ENCODE data around the gene SERTAD3.
"Not testable (repeated sequence)": the region's sequence is repeated elsewhere in the genome, so short reads cannot be mapped to it uniquely, and the experiment has no call there.

Gene SERTAD3

GRCh38 chr19:40457953-40458596, 13.9 kb upstream of the SERTAD3 start:
- no peak for DNase-seq (ENCODE audit: low read depth)

- DNase-seq (ENCODE audit: low read depth), result no peak
These were observed 12.9 kb upstream of the SERTAD3 start for GRCh38 chr19:40457048-40457447.

GRCh38 chr19:40453943-40454342, 9.8 kb upstream of the SERTAD3 start:
- peak; percentile 23 for DNase-seq (ENCODE audit: low read depth)

- no peak for DNase-seq (ENCODE audit: low read depth)
These were observed 9.1 kb upstream of the SERTAD3 start for GRCh38 chr19:40453151-40453735.

- no peak for DNase-seq (ENCODE audit: low read depth)
These were observed 7.9 kb upstream of the SERTAD3 start for GRCh38 chr19:40452016-40452415.

DNA sequence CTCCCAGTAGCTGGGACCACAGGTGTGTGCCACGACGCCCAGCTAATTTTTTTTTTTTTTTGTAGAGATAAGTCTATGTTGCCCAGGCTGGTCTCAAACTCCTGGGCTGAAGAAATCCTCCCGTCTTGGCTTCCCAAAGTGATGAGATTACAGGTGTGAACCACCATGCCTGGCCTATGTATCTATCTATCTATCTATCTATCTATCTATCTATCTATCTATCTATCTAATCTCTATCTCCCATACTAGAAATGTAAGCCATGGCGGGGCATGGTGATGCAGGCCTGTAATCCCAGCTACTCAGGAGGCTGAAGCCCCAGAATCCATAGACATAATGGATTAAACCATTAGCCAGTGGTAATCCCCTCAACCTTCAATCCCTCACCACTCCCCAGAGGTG, 6.5 kb upstream of the SERTAD3 start:
- DNase-seq (ENCODE audit: low read depth), result no peak

DNA sequence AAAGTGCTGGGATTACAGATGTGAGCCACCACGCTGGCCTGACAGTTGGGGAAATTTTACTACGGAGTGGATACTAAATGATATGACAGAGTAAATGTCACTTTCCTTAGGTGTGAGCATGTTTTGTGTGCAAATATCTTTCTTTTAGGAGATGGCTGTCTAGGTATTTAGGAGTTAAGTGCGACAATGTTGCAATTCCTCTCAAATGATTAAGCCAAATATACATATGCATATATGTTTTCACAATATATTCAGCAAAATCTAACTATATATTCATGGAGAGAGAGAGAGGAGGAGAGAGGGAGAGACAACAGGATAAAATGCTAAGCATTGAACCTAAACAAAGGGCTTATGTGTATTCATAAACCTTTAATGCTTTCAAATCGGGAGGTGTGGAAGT, 5.4 kb upstream of the SERTAD3 start:
- DNase-seq (ENCODE audit: low read depth), result no peak

- no peak for DNase-seq (ENCODE audit: low read depth)
These were observed 2.2 kb upstream of the SERTAD3 start for GRCh38 chr19:40446263-40446784.

DNA sequence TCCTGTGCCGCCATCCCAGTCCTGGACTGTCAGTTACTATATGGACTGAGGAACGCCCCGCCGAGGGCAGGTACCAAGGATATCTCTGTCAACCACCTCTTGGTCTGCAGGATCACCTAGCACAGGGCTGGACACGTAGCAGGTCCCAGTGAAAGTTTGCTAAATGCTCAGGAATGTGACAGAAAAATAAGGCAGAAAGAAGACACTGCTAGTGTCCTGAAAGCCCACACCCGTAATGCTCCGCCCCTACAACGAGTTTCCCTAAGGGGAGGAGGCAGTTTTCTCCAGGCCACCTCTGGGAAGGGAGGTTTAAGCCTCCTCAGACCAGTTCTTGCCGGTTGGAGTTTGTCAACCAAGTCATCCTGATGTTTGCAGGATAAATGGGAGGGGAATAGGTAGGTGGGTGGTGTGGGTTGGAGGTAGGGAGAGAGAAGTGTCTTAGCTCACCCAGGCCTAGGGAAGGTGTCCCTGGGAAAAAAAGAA, 1.7 kb upstream of the SERTAD3 start:
- no peak for DNase-seq (ENCODE audit: low read depth)

DNA sequence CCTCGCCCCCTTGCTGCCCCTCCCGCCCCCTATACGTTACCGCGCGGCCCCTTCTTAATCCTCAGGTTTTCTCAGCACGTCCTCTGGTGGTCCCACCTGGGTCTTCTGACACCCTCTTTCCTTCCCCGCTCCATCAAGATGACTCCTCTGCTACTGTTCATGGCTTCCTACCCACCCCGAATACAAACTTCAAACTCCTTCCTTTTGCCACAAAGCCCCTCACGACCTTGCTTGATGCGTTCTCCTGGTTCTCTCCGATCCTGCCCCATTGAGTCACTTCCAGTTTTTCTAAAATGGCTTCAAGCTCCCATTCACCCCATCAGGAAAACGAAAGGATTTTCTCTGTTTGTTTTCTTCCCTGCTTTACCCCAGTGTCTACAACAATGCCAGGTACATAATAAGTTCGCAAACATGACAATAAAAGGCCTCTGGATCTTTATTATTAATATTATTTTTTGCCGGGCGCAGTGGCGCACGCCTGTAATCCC, 734 bp upstream of the SERTAD3 start:
- no peak for DNase-seq (ENCODE audit: low read depth)

DNA sequence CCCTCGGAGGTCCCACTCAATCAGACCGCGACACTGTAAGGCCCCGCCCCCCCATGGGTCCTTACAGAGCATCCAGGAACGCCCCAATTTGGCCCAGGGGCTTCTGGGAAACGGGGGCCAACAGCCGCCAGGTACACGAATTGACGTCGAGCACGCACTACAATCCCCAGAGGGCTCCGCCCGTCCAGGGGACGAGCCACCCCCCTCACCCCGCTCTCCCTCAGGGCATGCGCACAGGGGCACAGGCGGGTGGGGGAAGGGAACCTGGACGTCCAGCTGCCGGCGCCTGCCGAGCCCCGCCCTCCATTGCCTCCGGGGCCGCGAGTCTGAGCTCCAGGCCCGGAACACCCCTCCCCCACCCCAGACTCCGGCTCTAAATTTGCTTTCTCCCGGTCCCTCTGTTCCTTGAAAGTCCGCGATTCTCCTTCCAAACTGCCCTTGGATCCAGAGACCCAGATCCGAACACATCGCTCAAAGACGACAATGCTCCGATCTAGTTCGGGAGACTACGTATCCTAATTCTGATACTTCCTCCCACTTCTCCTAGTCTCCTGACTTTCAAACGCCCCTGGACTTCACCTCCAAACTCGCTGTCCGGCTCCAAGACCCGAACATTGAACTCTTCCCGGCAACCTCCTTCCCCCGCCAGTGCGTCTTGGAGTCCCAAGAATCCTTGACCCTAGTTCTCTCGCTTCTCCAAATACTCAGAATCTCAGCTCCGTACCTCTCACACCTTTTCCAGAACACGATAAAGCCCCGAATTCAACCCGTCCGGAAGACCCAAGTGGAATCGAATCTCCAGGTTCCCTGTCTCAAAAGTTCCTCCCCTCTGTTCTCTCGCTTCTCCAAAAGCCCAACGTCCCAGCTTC, 770 bp downstream of the SERTAD3 start:
- peak; percentile 100 for DNase-seq (ENCODE audit: low read depth)

GRCh38 chr19:40442328-40443130, 1.6 kb downstream of the SERTAD3 start:
- DNase-seq (ENCODE audit: low read depth), result no peak

DNA sequence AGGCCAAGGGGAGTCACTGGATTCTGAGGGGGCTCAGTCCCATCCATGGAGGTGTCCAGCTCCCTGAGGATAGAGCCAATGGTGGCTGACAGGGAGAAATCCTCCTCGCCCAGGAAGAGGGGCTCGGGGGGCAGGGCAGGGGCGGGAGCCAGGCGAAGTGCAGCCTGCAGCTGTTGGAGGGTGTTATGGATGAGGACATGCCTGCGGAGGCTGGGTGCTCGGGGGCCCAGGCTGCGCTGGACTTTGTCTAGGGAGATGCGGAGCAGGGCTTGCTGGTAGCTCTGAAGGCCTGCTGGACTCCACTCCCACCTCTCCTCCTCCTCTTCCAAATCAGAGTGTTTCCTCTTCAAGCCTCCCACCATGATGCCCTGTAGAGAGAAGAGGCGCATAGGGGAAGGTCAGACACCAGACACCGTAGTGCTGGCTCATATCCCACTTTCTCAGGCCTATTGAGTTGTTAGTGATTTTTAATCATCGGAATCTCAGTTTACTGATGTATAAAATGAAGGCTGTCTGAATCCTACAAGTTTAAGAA, 2.3 kb downstream of the SERTAD3 start:
- no peak for DNase-seq (ENCODE audit: low read depth)

DNA sequence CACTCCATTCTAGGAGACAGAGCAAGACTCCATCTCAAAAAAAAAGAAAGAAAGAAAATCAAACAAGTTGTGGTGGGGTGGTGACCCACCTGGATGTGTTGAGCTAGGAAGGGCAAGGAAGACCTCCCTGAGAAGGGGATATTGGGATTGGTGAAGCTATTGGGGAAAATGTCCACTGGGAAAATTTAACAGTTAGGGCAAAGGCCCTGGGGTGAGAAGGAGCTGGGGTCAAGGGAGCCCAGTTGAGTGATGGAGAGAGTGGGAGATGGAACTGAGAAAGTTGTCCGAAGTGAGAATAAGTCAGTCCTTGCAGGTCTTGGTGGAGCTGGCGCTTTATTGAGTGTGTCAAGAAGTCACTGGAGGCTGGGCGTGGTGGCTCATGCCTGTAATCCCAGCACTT, 5.9 kb downstream of the SERTAD3 start:
- no peak for DNase-seq (ENCODE audit: low read depth)

DNA sequence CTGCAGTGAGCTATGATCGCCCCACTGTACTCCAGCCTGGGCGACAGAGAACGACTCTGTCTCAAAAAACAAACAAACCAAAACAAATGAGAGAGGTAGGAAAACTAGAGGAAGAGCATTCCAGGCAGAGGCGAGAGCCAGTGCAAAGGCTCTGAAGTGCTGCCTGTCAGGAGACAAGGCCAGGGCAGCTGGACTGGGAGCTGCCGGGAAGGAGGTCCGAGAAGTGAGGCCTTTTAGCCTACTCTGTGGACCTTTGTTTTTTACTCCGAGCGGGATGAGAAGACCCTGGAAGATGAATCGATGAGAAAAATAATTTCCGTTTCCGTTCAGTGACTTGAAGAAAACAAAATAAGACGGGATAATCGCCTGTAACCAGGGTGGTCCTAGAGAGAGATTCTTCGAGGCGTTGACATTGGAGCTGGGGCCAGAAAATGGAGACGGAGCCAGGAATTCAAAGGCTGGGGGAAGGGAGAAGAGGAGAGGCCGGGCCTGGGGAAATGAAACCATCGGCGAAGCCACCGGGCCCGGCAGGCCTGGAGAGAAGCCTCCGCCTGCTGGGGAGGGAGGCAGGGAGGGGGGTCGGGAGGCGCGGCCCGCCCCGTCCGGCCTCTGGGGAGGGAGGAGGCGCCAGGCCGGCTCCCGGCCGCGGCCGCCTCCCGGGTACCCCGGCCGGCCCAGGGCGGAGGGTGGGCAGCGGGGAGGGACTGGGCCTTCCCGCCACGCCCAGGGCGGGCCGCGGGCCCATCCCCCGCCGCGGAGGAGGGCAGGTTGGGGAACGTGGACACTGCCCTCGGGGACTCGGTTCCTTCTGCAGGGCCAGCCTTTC, 10.5 kb downstream of the SERTAD3 start:
- peak; percentile 92 for DNase-seq (ENCODE audit: low read depth)

DNA sequence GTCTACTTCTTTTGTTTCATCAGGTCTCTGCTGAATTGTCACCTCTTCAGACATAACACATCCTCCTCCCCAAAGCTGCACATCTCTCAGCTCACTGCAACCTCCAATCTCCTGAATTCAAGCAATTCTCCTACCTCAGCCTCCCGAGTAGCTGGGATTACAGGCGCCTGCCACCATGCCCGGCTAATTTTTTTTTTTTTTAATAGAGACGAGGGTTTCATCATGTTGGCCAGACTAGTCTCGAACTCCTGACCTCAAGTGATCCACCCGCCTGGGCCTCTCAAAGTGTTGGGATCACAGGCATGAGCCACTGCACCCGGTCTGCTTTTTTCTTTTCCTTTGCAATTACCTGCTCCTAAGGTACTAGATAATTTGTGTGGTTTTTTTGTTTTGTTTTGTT, 11.4 kb downstream of the SERTAD3 start:
- not testable (repeated sequence) for DNase-seq (ENCODE audit: low read depth)

DNA sequence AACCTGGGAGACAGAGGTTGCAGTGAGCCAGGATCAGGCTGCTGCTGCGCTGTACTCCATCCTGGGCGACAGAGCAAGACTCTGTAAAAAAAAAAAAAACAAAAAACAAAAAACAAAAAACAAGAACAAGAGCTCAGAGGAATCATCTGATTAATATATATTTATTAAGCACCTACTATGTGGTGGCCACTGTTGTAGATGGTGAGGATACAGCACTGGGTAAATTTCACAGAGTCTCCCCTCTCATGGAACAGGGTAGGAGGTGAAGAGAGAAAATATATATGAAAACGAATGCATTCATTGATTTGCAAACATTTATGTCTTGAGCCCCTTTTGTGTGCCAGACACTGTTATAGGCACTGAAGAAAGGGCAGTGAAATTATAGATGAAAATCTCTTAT, 12.4 kb downstream of the SERTAD3 start:
- DNase-seq (ENCODE audit: low read depth), result no peak

- DNase-seq (ENCODE audit: low read depth), result not testable (repeated sequence)
These were observed 13.9 kb downstream of the SERTAD3 start for GRCh38 chr19:40430242-40430641.

- not testable (repeated sequence) for DNase-seq (ENCODE audit: low read depth)
These were observed 15.9 kb downstream of the SERTAD3 start for GRCh38 chr19:40428197-40428596.

DNA sequence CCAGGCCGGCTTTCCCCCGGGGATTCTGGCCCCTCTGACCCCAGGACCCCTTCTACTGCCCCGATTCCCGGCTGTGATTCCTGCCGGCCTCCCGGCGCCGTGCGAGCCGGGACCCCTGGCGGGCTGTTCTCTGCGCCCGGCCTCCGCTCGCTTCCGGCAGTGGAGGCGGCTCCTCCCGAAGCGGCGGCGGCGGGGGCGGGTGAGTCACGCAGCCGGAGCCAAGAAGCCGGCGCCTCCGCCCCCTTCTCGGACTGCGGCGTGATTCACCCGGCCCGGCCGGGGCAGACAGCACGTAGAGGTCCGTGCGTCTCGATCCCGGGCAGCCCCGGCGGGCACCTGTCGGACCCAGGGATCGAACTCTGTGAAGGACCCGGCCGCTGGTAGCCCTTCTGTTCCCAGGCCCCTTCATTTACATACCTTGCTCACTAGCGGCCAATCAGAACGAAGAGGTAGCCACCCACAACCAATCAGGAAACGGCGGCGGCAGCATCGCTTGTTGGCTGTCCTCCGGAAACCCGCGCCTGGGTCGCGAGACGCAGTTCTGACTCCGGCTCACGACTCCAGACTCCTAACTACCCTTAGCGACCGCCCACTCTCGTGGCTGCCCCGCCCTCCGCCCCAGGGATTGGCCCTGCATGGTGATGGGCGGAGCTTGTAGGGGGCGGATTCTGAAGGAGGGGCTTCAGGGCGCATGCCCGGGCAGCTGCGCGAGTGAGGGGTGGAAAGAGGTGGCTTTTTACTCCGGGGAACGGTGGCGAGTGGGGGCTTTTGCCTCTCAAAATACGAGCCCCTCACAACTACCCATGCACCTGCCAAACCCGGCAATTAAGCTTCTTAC, 18.5 kb downstream of the SERTAD3 start, which contains the start of gene SERTAD1:
TSS of gene SERTAD1 (minus strand) at position 543 of the 838 bp plus-strand sequence. CDS start 2,446 bp downstream, outside the sequence.
- peak; percentile 98 for DNase-seq (ENCODE audit: low read depth)
